Activated gamma-delta T cell (primary cell): Measurements from ENCODE around the gene DEDD2.

Experiments used
- DNase-seq: peaks from one replicate; lab custom pipeline; 2025; lab: John Stamatoyannopoulos, UW

Gene DEDD2

GRCh38 chr19:42228641-42229040 lies 11.2 kb upstream of the DEDD2 start:
- DNase-seq = no peak

GRCh38 chr19:42226886-42227285 lies 9.4 kb upstream of the DEDD2 start:
- DNase-seq = no peak

GRCh38 chr19:42225718-42226292 lies 8.3 kb upstream of the DEDD2 start:
- DNase-seq = no peak

GRCh38 chr19:42224940-42225717 lies 7.7 kb upstream of the DEDD2 start:
- DNase-seq = no peak

- DNase-seq = no peak
Observed at GRCh38 chr19:42220751-42221097, 3.2 kb upstream of the DEDD2 start.

GRCh38 chr19:42219812-42220750 lies 2.6 kb upstream of the DEDD2 start, which contains the start of gene ZNF526:
Gene ZNF526, plus strand, starts transcription at chr19:42220312. Its CDS starts 4,092 bp downstream, at chr19:42224404.
- peak; percentile 91 for DNase-seq

GRCh38 chr19:42216653-42217519 lies 591 bp downstream of the DEDD2 start:
- no peak for DNase-seq

- DNase-seq = no peak
Observed at GRCh38 chr19:42214810-42215485, 2.5 kb downstream of the DEDD2 start.

GRCh38 chr19:42212886-42213285 lies 4.6 kb downstream of the DEDD2 start:
- no peak for DNase-seq

- DNase-seq = no peak
Observed at GRCh38 chr19:42208612-42209011, 8.9 kb downstream of the DEDD2 start.

- no peak for DNase-seq
Observed at GRCh38 chr19:42207767-42208271, 9.7 kb downstream of the DEDD2 start.

GRCh38 chr19:42206871-42207755 lies 10.4 kb downstream of the DEDD2 start:
- no peak for DNase-seq

- DNase-seq = no peak
Observed at GRCh38 chr19:42204664-42205063, 12.8 kb downstream of the DEDD2 start.

- no peak for DNase-seq
Observed at GRCh38 chr19:42203700-42204099, 13.8 kb downstream of the DEDD2 start.

GRCh38 chr19:42202290-42202880 lies 15.1 kb downstream of the DEDD2 start:
- DNase-seq = no peak

GRCh38 chr19:42201489-42202289 lies 15.8 kb downstream of the DEDD2 start:
- DNase-seq = no peak

- DNase-seq = no peak
Observed at GRCh38 chr19:42200116-42200715, 17.3 kb downstream of the DEDD2 start.
